Erythroblast (primary cell): ENCODE results near the gene FCHO2.

Source experiments
- GATA1 ChIP-seq: IDR thresholded peaks from 2 replicates; pipeline ENCODE4 v1.6.1; 2011; ENCODE audit warnings: low read depth, mild to moderate bottlenecking, control low read depth, low read length, moderate library complexity
- POLR2A ChIP-seq: IDR thresholded peaks from 2 replicates; pipeline ENCODE4 v1.6.1; 2011; ENCODE audit warnings: mild to moderate bottlenecking, low read length

- no peak for TF ChIP-seq POLR2A
- no peak for TF ChIP-seq GATA1
Observed at GRCh38 chr5:73135429-73136054, 179.7 kb downstream of the FCHO2 start.
